GM23338 (cell line): ENCODE measurements around the gene HAUS2. TPM values are rescaled to one million over a fixed set of nuclear protein-coding genes. Genes with fewer than 3 reads are reported as not detected.

Experiments
- ATAC-seq: fragments of 200-7000 bp; cut with Tn5 transposase; 3 replicates; pipeline ENCODE4 v1.9.1; 2020
- DNase-seq: peaks from one replicate; pipeline ENCODE4 v3.0.0-alpha.2; 2015; ENCODE audit warnings: low spot score
- H2AFZ ChIP-seq: fragments of 200-600 bp; sonication (generic); 2 replicates; pipeline ENCODE4 v1.8.0; 2016; ENCODE audit warnings: antibody characterized with exemption, mild to moderate bottlenecking, moderate library complexity
- H3F3A ChIP-seq: fragments of 200-600 bp; sonication (generic); replicated peaks from 2 replicates; pipeline ENCODE4 v1.8.0; 2017; ENCODE audit warnings: antibody characterized with exemption, mixed run types, low read depth
- H3K27ac ChIP-seq: fragments of 200-600 bp; sonication (generic); 2 replicates; pipeline ENCODE4 v1.6.1; 2016; ENCODE audit warnings: low read depth
- H3K27me3 ChIP-seq: fragments of 200-600 bp; sonication (generic); 2 replicates; pipeline ENCODE4 v1.8.0; 2016; ENCODE audit warnings: mild to moderate bottlenecking, mixed run types, moderate library complexity; ENCODE audit not compliant: insufficient read depth
- H3K36me3 ChIP-seq: fragments of 200-600 bp; sonication (generic); 2 replicates; pipeline ENCODE4 v1.8.0; 2016; ENCODE audit warnings: mild to moderate bottlenecking; ENCODE audit not compliant: insufficient read depth
- H3K4me1 ChIP-seq: fragments of 200-600 bp; sonication (generic); 2 replicates; pipeline ENCODE4 v1.8.0; 2016; ENCODE audit warnings: mild to moderate bottlenecking, moderate library complexity; ENCODE audit not compliant: insufficient read depth
- H3K4me2 ChIP-seq: fragments of 200-600 bp; sonication (generic); 2 replicates; pipeline ENCODE4 v1.7.1; 2017; ENCODE audit warnings: mixed run types
- H3K4me3 ChIP-seq: fragments of 200-600 bp; sonication (generic); 2 replicates; pipeline ENCODE4 v1.6.1; 2016; ENCODE audit warnings: mixed run types
- H3K79me2 ChIP-seq: fragments of 200-600 bp; sonication (generic); replicated peaks from 2 replicates; pipeline ENCODE4 v1.8.0; 2017; ENCODE audit warnings: mild to moderate bottlenecking; ENCODE audit not compliant: insufficient read depth
- H3K9me2 ChIP-seq: fragments of 200-600 bp; sonication (generic); 2 replicates; pipeline ENCODE4 v1.8.0; 2017; ENCODE audit not compliant: insufficient read depth
- H4K20me1 ChIP-seq: fragments of 200-600 bp; sonication (generic); replicated peaks from 2 replicates; pipeline ENCODE4 v1.8.0; 2017; ENCODE audit warnings: mild to moderate bottlenecking; ENCODE audit not compliant: insufficient read depth
- H3K27ac Mint-ChIP-seq: 2 replicates; pipeline ENCODE4 v1.8.0; 2020; ENCODE audit warnings: inconsistent platforms, mild to moderate bottlenecking, moderate library complexity, mixed read lengths
- H3K27me3 Mint-ChIP-seq: 3 replicates; pipeline ENCODE4 v1.8.0; 2022; ENCODE audit warnings: low read depth, mild to moderate bottlenecking, moderate library complexity, mixed read lengths, inconsistent platforms; ENCODE audit not compliant: insufficient read depth, poor library complexity
- H3K36me3 Mint-ChIP-seq: 3 replicates; pipeline ENCODE4 v1.8.0; 2021; ENCODE audit warnings: low read depth, mild to moderate bottlenecking, inconsistent platforms, moderate library complexity, mixed read lengths
- H3K4me1 Mint-ChIP-seq: 3 replicates; pipeline ENCODE4 v1.8.0; 2020; ENCODE audit warnings: mild to moderate bottlenecking, inconsistent platforms, mixed read lengths
- H3K4me3 Mint-ChIP-seq: 3 replicates; pipeline ENCODE4 v1.8.0; 2021; ENCODE audit warnings: moderate library complexity, mild to moderate bottlenecking, inconsistent platforms, mixed read lengths
- H3K9me3 Mint-ChIP-seq: 3 replicates; pipeline ENCODE4 v1.8.0; 2020; ENCODE audit warnings: moderate library complexity, mild to moderate bottlenecking, inconsistent platforms, mixed read lengths
- EZH2phosphoT487 ChIP-seq: fragments of 200-600 bp; sonication (generic); IDR thresholded peaks from one replicate; pipeline ENCODE4 v1.8.1; 2018; ENCODE audit warnings: antibody characterized with exemption; ENCODE audit not compliant: unreplicated experiment
- polyA plus RNA-seq: library from polyadenylated mRNA; unstranded; fragments of >200 nt; fragmentation: Nextera tagmentation; extraction: Ambion mirVana; gene quantifications from 2 replicates; pipeline ENCODE4 v1.2.1, GENCODE V29; 2016
- total RNA-seq: library from RNA; depleted of rRNA; stranded (reverse); fragments of >200 nt; shearing (Covaris generic); gene quantifications from 2 replicates; pipeline ENCODE4 v1.2.3, GENCODE V29; 2014
- TF ChIP-seq, protein P1 (sequence below): fragments of 250-450 bp; sonication (Bioruptor Pico); IDR thresholded peaks from 2 replicates; pipeline ENCODE4 v1.5.0; 2020; ENCODE audit warnings: mild to moderate bottlenecking, moderate library complexity
- TF ChIP-seq, protein P2 (sequence below): IDR thresholded peaks from one replicate; pipeline ENCODE4 v1.6.1; 2018; ENCODE audit warnings: antibody characterized with exemption; ENCODE audit not compliant: unreplicated experiment
- TF ChIP-seq, protein P3 (sequence below): IDR thresholded peaks from 2 replicates; pipeline ENCODE4 v1.6.1; 2016; ENCODE audit warnings: antibody characterized with exemption

Gene HAUS2
- total and polyA plus RNA-seq, 2 experiments from 2014 or later: 30.9 to 32.7 TPM

DNA sequence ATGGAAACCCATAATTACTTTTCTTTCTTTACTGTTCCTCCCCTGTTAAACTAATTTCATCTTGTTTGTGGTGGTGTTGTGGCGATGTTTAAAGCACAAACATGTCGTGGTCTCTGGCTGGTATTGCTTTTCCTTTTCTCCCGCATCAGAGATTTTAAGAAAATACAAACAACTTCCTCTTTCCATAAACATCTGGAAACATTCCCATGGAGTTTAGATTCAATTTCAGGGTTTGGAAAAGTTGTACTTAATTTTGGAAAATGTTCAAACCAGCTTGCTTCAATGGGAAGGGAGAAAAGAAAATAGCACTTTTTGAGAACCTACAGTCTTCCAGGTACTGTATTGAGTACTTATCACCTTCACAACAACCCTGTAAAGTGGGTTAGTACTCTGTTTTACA, 57.2 kb downstream of the HAUS2 start:
- Histone ChIP-seq H3F3A (no peaks in the 10 kb centered on the region), H3K27me3 (no peaks in the 10 kb centered on the region), H2AFZ (no peak overlapping the region), H3K9me2 (no peaks in the 10 kb centered on the region; the same call in 1 of the 2 replicates), H3K36me3 (0 out of 2 replicates have a peak, but pooled peaks cover 6% of the 10 kb centered on the region), H3K4me1 (no peaks in the 10 kb centered on the region), H4K20me1 (no peaks in the 10 kb centered on the region; the same call in 1 of the 2 replicates), H3K4me2 (no peak overlapping the region), H3K4me3 (no peak overlapping the region), H3K27ac (no peak overlapping the region), H3K79me2 (no peaks in the 10 kb centered on the region)
- Mint-ChIP-seq H3K4me1 (peaks cover 2% of the 10 kb centered on the region; the same call in 1 of the 3 replicates), H3K27me3 (peaks cover 1% of the 10 kb centered on the region), H3K4me3 (no peak overlapping the region), H3K27ac (no peak overlapping the region), H3K9me3 (peaks cover 9% of the 10 kb centered on the region; the same call in 2 of the 3 replicates), H3K36me3 (peaks cover 10% of the 10 kb centered on the region)
- no peak for ATAC-seq
- no peak for TF ChIP-seq EZH2phosphoT487
- TF ChIP-seq, protein P1, sequence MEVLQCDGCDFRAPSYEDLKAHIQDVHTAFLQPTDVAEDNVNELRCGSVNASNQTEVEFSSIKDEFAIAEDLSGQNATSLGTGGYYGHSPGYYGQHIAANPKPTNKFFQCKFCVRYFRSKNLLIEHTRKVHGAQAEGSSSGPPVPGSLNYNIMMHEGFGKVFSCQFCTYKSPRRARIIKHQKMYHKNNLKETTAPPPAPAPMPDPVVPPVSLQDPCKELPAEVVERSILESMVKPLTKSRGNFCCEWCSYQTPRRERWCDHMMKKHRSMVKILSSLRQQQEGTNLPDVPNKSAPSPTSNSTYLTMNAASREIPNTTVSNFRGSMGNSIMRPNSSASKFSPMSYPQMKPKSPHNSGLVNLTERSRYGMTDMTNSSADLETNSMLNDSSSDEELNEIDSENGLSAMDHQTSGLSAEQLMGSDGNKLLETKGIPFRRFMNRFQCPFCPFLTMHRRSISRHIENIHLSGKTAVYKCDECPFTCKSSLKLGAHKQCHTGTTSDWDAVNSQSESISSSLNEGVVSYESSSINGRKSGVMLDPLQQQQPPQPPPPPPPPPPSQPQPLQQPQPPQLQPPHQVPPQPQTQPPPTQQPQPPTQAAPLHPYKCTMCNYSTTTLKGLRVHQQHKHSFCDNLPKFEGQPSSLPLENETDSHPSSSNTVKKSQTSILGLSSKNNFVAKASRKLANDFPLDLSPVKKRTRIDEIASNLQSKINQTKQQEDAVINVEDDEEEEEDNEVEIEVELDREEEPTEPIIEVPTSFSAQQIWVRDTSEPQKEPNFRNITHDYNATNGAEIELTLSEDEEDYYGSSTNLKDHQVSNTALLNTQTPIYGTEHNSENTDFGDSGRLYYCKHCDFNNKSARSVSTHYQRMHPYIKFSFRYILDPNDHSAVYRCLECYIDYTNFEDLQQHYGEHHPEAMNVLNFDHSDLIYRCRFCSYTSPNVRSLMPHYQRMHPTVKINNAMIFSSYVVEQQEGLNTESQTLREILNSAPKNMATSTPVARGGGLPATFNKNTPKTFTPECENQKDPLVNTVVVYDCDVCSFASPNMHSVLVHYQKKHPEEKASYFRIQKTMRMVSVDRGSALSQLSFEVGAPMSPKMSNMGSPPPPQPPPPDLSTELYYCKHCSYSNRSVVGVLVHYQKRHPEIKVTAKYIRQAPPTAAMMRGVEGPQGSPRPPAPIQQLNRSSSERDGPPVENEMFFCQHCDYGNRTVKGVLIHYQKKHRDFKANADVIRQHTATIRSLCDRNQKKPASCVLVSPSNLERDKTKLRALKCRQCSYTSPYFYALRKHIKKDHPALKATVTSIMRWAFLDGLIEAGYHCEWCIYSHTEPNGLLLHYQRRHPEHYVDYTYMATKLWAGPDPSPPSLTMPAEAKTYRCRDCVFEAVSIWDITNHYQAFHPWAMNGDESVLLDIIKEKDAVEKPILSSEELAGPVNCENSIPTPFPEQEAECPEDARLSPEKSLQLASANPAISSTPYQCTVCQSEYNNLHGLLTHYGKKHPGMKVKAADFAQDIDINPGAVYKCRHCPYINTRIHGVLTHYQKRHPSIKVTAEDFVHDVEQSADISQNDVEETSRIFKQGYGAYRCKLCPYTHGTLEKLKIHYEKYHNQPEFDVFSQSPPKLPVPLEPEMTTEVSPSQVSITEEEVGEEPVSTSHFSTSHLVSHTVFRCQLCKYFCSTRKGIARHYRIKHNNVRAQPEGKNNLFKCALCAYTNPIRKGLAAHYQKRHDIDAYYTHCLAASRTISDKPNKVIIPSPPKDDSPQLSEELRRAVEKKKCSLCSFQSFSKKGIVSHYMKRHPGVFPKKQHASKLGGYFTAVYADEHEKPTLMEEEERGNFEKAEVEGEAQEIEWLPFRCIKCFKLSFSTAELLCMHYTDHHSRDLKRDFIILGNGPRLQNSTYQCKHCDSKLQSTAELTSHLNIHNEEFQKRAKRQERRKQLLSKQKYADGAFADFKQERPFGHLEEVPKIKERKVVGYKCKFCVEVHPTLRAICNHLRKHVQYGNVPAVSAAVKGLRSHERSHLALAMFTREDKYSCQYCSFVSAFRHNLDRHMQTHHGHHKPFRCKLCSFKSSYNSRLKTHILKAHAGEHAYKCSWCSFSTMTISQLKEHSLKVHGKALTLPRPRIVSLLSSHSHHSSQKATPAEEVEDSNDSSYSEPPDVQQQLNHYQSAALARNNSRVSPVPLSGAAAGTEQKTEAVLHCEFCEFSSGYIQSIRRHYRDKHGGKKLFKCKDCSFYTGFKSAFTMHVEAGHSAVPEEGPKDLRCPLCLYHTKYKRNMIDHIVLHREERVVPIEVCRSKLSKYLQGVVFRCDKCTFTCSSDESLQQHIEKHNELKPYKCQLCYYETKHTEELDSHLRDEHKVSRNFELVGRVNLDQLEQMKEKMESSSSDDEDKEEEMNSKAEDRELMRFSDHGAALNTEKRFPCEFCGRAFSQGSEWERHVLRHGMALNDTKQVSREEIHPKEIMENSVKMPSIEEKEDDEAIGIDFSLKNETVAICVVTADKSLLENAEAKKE (CRISPR knock-in tag): no peak
- TF ChIP-seq, protein P2, sequence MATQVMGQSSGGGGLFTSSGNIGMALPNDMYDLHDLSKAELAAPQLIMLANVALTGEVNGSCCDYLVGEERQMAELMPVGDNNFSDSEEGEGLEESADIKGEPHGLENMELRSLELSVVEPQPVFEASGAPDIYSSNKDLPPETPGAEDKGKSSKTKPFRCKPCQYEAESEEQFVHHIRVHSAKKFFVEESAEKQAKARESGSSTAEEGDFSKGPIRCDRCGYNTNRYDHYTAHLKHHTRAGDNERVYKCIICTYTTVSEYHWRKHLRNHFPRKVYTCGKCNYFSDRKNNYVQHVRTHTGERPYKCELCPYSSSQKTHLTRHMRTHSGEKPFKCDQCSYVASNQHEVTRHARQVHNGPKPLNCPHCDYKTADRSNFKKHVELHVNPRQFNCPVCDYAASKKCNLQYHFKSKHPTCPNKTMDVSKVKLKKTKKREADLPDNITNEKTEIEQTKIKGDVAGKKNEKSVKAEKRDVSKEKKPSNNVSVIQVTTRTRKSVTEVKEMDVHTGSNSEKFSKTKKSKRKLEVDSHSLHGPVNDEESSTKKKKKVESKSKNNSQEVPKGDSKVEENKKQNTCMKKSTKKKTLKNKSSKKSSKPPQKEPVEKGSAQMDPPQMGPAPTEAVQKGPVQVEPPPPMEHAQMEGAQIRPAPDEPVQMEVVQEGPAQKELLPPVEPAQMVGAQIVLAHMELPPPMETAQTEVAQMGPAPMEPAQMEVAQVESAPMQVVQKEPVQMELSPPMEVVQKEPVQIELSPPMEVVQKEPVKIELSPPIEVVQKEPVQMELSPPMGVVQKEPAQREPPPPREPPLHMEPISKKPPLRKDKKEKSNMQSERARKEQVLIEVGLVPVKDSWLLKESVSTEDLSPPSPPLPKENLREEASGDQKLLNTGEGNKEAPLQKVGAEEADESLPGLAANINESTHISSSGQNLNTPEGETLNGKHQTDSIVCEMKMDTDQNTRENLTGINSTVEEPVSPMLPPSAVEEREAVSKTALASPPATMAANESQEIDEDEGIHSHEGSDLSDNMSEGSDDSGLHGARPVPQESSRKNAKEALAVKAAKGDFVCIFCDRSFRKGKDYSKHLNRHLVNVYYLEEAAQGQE: no peak
- TF ChIP-seq, protein P3, sequence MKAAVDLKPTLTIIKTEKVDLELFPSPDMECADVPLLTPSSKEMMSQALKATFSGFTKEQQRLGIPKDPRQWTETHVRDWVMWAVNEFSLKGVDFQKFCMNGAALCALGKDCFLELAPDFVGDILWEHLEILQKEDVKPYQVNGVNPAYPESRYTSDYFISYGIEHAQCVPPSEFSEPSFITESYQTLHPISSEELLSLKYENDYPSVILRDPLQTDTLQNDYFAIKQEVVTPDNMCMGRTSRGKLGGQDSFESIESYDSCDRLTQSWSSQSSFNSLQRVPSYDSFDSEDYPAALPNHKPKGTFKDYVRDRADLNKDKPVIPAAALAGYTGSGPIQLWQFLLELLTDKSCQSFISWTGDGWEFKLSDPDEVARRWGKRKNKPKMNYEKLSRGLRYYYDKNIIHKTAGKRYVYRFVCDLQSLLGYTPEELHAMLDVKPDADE: no peak
- no peak for DNase-seq
